ENCODE results near the gene MYD88. TPM values are rescaled to one million over a fixed set of nuclear protein-coding genes. Genes with fewer than 3 reads are reported as not detected.

The MYD88 gene
- 45.6 and 63.4 TPM in 2 replicates for total RNA-seq

- DNase-seq (ENCODE audit: extremely low read depth, low read depth, low spot score) = no peak
These were observed at the start of gene MYD88 for GRCh38 chr3:38138349-38139190. TSS of gene MYD88 (plus strand) at chr3:38138661. CDS start at chr3:38138701, 40 bp downstream.

GRCh38 chr3:38089163-38089562 lies 49.3 kb upstream of the MYD88 start:
- no peak for DNase-seq (ENCODE audit: extremely low read depth, low read depth, low spot score)

GRCh38 chr3:38090453-38090852 lies 48.0 kb upstream of the MYD88 start:
- no peak for DNase-seq (ENCODE audit: extremely low read depth, low read depth, low spot score)

GRCh38 chr3:38094999-38095398 lies 43.5 kb upstream of the MYD88 start:
- no peak for DNase-seq (ENCODE audit: extremely low read depth, low read depth, low spot score)

- DNase-seq (ENCODE audit: extremely low read depth, low read depth, low spot score) = no peak
These were observed 42.6 kb upstream of the MYD88 start for GRCh38 chr3:38095669-38096483.

GRCh38 chr3:38097446-38098375 lies 40.8 kb upstream of the MYD88 start:
- no peak for DNase-seq (ENCODE audit: extremely low read depth, low read depth, low spot score)

- no peak for DNase-seq (ENCODE audit: extremely low read depth, low read depth, low spot score)
These were observed 40.1 kb upstream of the MYD88 start for GRCh38 chr3:38098376-38098723.

- DNase-seq (ENCODE audit: extremely low read depth, low read depth, low spot score) = no peak
These were observed 38.9 kb upstream of the MYD88 start for GRCh38 chr3:38099518-38099917.

GRCh38 chr3:38100498-38100897 lies 38.0 kb upstream of the MYD88 start:
- DNase-seq (ENCODE audit: extremely low read depth, low read depth, low spot score) = no peak

GRCh38 chr3:38101811-38102443 lies 36.5 kb upstream of the MYD88 start:
- DNase-seq (ENCODE audit: extremely low read depth, low read depth, low spot score) = no peak

- DNase-seq (ENCODE audit: extremely low read depth, low read depth, low spot score) = no peak
These were observed 36.0 kb upstream of the MYD88 start for GRCh38 chr3:38102444-38102814.

GRCh38 chr3:38105525-38105924 lies 32.9 kb upstream of the MYD88 start:
- no peak for DNase-seq (ENCODE audit: extremely low read depth, low read depth, low spot score)

- DNase-seq (ENCODE audit: extremely low read depth, low read depth, low spot score) = no peak
These were observed 30.4 kb upstream of the MYD88 start for GRCh38 chr3:38107911-38108648.

- DNase-seq (ENCODE audit: extremely low read depth, low read depth, low spot score) = no peak
These were observed 29.5 kb upstream of the MYD88 start for GRCh38 chr3:38108649-38109579.

- DNase-seq (ENCODE audit: extremely low read depth, low read depth, low spot score) = no peak
These were observed 28.7 kb upstream of the MYD88 start for GRCh38 chr3:38109580-38110313.

GRCh38 chr3:38110314-38111050 lies 28.0 kb upstream of the MYD88 start:
- DNase-seq (ENCODE audit: extremely low read depth, low read depth, low spot score) = no peak

GRCh38 chr3:38111201-38111600 lies 27.3 kb upstream of the MYD88 start:
- no peak for DNase-seq (ENCODE audit: extremely low read depth, low read depth, low spot score)
